ENCODE measurements around the gene SNAPIN.

The SNAPIN gene

DNA sequence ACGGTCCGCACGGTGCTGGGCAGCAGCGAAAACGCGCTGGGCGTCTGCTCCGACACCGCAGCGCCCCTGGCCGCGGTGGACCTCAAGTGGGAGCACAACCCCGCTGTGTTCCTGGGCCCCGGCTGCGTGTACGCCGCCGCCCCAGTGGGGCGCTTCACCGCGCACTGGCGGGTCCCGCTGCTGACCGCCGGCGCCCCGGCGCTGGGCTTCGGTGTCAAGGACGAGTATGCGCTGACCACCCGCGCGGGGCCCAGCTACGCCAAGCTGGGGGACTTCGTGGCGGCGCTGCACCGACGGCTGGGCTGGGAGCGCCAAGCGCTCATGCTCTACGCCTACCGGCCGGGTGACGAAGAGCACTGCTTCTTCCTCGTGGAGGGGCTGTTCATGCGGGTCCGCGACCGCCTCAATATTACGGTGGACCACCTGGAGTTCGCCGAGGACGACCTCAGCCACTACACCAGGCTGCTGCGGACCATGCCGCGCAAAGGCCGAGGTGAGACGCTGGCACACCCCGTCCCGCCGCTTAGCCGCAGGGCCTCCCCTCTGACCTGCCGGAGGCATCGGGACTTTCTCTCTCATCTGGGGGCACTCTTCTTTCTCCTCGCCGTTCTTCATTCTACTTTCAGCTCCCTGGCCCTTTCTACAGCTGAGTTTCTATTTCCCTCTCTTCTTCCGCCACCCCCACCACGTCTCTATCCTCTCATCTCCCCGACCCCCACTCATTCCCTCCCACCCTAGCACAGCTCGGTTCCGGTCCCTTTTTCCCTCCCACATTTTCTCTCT lies 21.0 kb downstream of the SNAPIN start:
- DNase-seq, result peak; percentile 25 to 30

DNA sequence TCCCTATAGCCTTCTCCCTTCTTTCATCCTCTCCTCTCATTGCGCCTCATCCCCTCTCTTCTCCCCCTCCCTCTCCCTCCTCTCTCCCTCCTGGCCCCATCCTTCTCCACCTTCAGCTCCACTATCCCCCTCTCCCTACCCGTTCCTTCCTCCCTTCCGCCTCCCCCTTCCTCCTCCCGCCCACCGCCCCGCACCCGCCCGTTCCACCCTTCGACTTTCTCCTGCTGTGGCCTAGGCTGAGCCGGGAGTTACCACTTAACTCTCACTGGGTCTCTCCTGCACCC lies 21.6 kb downstream of the SNAPIN start:
- no peak for DNase-seq

DNA sequence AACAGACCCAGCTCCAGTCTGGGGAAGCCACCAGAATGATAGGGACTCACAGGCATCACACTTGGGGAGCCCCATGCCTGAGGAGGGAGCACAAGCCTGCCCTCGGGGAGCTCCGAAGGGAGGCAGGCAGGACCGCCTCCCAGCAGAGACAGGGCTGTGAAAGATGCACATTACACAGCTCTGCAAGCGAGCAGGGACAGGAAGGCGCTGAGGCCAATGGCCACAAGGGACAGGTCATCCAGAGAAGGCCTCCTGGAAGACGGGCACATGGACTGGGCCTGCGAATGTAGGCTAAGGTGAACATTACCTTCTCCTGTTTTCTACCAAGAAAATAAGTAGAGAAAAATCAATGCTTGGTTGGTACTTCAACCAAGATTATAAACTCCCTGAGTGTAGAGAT lies 24.2 kb downstream of the SNAPIN start:
- DNase-seq, result no peak

DNA sequence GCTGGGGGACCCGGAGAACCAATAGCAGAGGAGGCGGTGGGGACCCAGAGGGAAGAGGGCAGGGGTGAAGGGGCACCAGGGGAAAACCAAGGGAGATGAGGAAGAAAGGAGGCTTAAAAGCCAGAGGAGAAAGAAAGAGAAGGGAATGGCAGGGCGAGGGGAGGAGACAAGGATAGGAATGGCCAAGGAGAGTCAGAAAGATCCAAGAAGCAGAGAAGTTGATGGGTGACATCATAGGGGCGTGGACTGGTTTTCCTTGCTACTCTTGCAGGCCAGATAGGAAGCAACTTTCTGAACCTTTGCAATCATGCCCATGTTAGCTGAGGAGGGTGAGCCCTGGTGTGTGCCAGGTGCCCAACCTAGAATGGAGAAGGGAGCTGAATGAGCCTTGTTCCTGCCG lies 25.4 kb downstream of the SNAPIN start:
- no peak for DNase-seq

DNA sequence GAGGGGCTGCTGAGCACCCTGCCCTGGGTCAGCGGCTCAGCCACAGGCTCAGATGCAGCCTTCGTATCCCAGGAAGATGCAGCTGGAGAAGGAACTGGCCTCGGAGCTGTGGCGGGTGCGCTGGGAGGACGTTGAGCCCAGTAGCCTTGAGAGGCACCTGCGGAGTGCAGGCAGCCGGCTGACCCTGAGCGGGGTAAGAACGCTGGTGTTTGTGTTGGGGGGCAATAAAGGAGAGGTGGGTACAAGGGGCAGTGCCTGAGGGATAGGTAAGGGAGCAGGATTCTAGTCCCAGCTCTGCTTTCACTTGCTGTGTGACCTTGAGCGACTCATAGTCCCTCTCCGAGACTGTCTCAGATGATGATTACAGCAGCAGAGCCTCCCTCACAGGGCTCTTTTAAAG lies 26.4 kb downstream of the SNAPIN start:
- no peak for DNase-seq

DNA sequence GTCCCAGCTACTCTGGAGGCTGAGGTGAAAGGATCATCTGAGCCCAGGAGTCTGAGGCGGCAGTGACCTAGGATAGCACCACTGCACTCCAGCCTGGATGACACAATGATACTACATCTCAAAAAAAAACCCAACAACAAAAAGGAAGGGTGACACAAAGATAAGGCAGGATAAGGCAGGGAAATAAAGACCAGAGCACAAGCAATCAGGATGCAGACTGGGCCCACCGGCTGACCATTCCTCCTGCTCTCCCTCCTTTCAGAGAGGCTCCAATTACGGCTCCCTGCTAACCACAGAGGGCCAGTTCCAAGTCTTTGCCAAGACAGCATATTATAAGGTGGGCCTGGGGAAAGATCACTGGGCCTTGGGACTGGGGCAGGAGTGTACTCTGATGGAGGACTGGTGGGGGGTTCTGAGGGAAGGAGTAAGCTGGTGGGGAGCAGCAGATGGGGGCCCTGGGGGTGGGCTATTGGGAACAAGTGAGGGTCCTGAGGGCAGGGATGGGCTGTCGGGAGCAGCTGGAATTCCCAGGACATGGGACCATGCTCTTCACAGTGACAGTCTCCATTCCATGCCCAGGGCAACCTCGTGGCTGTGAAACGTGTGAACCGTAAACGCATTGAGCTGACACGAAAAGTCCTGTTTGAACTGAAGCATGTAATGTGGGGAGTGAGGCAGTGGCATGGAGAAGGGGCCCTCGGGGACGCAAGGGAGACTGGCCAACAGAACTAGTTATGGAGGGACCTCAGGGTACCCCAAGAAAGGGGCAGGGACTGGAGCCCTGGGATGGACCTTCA lies 27.2 kb downstream of the SNAPIN start:
- no peak for DNase-seq

DNA sequence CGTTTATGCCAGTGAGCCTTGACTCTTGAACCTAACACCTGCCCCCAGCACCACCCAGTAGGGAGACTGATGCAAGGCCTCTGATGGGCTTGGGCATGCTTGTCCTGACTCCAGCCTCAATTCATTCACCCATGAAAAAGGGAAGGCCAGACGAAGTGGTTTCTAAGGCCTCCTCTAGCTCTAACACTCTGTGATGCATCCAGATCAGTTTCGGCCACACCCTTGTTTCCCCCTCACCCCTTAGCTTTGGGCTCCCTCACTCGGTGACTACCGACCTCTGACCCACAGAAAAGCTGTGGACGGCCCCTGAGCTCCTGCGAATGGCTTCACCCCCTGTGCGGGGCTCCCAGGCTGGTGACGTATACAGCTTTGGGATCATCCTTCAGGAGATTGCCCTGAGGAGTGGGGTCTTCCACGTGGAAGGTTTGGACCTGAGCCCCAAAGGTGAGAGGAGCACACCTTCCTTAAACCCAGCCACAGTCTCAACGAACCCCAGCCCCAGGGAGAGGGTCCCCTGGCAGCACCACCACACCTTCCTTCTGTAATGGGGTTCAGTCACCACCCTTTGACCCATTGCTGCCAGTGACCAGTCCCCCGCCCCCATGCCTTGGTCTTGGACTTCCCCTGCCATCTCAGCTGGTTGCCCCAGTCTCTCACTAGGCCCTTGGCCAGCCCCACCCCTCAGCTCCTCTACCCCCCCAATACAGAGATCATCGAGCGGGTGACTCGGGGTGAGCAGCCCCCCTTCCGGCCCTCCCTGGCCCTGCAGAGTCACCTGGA lies 29.0 kb downstream of the SNAPIN start:
- DNase-seq, result no peak

DNA sequence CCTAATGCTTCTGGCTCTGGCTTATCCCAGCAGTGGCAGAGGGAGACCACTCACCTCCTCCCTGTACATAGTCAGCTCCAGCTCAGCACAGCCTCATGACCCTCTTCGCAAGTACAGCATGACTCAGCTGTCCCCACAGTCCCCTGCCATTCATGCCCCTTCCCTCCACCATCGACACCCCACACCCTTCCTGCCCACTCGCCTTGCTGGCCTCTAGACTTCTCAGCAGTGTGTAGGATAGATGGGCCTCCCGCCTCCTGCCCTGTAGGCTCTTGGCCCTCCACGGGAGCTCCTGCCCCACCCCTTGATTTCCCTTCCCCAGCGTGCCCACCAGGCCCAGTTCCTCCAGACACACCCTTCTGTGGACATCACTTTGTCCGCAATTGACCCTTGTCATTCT lies 29.8 kb downstream of the SNAPIN start:
- no peak for DNase-seq

DNA sequence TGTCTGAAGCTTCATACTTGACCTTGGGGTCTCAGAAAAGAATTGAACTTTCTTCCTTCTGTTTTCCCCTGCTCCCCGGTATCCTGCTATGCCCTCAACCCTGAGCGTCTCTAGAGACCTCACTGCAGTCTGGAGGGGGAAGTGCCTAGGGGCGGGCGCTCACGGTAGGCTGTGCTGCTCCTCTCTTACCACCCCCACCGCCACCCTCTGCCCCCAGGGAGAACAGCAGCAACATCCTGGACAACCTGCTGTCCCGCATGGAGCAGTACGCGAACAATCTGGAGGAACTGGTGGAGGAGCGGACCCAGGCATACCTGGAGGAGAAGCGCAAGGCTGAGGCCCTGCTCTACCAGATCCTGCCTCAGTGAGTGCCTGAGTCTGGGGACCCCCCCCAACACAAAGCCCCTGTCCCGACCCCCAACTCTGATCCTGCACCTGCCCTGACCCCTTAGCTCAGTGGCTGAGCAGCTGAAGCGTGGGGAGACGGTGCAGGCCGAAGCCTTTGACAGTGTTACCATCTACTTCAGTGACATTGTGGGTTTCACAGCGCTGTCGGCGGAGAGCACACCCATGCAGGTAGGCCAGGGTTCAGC lies 30.3 kb downstream of the SNAPIN start:
- DNase-seq, result no peak

DNA sequence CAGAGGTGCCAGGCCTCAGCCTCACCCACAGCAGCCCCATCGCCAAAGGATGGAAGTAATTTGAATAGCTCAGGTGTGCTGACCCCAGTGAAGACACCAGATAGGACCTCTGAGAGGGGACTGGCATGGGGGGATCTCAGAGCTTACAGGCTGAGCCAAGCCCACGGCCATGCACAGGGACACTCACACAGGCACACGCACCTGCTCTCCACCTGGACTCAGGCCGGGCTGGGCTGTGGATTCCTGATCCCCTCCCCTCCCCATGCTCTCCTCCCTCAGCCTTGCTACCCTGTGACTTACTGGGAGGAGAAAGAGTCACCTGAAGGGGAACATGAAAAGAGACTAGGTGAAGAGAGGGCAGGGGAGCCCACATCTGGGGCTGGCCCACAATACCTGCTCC lies 35.0 kb downstream of the SNAPIN start:
- DNase-seq, result no peak

DNA sequence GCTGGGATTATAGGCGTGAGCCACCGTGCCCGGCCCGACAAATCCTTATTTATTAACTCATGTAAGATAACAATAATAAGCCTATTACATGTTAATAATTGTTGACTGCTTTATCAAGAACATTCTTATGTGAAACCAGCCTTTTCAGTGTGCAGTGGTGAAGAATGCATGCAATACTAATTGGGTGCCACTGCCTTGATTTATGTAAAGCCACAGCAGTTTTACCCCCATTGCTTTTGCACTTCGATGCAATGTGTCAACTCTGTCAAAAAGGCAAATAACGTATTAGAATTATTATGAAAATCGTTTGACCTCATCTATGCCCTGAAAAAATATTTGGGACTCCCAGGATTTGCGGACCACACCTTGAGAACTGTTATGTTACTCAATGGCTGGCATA lies 38.2 kb downstream of the SNAPIN start:
- no peak for DNase-seq

DNA sequence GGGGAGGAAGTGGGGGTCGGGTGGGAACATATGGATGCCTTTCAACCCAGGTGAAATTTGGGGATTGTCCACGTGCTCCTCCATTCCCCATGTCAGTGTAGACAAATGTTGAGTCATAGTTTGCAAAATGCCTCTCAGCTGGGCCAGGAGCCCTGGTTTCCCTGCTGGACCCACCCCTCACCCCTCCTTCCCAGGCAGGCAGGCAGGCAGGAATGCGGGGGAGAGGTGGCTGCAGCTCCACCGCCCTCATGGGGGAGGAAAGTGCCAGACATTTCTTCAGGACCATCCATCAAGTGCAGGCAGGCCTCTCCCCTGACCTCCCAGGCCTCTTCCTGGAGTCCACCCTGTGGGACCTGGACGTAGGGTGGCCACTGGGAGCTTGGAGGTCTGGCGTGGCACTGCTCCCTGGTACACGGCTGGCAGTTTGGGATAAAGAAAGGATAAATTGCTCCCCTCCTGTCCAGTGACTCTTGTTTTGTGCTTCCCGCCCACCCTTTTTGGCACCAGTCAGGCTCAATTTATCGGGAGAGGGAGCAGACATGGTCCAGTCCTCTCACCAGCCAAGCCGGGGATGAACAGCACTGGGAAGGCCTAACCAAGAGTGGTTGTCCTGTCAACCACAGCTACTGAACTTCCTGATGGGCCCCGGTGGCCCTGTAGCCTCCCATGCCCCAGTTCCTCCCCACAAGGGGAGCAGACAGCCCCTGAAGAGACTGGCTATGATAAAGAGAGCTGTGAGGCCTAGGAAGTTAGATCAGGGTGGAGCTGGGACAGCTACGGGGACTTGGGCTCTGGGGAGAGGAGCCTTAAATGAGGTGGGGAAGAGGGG lies 38.9 kb downstream of the SNAPIN start:
- no peak for DNase-seq

DNA sequence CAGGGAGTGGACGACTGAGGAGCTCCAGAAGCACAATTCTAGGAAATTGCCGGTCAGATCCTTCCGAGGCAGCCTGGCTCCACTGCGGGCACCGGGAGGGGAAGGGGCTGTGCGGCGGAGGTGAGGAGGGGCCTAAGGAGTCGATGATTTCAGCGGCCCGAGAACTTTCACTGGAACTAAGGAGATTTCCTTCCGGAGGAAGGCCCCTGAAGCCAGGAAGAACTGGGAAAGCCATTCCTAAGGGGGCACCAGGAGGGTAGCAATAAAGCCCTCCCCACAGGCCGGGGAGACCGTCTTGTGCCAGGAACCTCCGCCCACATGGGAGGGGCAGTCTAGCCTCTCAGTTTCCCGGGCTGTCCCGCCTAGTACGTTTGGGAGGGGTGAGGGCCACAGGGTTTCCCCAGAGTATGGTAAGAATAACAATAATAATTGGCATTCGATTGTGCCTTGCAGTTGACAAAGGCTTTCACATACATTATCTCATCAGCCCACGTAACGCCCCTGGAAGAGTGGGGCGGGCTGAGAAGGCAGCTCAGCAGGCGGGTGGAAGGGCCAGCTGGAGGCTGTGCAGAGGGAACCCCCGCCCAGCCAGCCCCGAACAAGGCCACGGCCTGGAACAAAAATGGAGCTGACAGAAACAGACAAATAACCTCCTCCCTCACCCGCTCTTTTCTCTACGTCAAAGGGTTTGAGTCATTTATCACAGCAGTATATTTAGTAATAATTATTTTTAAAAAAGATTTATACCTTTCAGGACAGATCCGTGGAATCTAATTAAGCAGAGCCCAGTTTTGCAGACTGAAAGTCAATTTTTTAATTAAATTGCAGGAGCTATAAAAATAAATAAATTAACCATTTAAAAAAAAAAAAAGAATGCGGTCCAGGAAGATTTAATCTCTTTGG lies 39.8 kb downstream of the SNAPIN start:
- DNase-seq, result no peak

DNA sequence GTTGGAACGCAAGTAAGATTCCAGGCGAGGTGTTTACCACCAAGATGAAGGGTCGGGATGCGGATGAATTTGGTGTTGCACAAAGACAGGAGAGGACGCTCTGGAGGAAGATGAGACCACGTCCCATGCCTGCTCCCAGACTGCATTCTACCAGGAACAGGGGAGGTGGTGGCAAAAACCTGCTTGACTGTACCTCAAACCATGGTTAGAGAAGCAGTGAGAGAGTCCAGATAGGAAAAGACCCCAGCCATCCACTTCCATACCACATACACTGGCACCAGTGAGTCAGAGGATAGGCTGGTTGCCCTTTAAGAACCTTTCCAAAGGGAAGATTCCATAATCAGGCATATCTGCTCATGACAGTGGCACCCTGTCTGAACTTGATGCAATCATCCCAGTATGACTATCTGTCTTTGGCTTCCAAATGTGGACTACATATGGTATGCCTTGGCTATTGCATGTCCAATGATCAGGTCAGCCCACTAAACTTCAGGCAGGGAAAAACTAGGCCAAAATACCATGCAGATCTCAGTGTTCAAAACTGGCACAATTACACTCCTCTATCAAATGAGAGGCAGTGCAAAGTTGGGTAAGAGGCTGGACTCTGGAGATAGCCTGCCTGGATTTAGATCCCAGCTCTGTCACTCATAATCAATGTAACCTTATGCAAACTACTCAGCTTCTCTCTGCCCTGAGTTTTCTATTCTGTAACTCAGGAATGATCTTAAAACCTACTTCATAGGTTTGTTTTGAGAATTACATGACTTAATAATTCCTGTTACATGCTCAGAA lies 40.6 kb downstream of the SNAPIN start:
- DNase-seq, result no peak

DNA sequence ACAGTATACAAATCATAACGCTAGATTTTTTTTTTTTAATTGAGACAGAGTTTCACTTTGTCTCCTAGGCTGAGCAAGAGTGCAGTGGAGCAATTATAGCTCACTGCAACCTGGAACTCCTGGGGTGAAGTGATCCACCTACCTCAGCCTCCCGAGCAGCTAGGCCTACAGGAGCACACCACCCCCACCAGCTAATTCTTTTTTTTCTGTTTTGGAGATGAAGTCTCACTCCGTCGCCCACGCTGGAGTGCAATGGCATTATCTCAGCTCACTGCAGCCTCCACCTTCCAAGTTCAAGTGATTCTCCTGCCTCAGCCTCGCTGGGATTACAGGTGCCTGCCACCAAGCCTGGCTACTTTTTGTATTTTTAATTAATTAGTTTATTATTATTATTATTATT lies 41.3 kb downstream of the SNAPIN start:
- DNase-seq, result no peak

DNA sequence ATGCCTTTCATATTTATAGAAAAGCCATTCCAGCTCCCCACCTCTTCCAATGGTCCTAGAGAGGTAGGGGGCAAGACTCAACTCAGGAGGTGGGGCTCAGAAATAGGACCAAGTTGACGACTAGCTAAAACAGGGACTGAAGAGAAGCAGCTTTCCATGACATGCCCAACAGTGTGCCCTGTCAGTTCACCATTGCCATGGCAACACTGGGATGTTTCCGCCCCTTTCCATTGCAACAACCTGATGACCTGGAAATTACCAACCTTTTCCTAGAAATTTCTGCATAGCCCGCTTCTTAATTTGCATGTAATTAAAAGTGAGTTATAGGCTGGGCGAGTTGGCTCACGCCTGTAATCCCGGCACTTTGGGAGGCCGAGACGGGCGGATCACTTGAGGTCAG lies 47.0 kb downstream of the SNAPIN start:
- no peak for DNase-seq

DNA sequence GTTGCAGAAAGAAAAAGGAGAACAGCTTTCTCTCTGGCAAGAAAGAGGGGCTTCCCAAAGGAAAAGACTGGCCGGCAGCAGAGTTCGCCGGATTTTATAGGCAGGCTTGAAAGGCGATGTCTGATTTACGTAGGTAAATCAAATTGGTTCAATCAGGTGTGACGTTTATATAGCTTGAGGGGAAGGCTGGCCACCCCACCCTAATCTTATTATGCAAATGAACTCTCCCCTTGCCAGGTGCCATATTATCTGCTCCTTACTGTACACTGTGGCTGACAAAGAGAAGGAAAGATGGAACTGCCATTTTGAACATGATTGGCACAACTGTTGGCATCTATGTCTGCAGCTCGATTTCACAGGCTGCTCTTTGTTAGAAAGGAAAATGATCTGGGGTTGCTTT lies 52.5 kb downstream of the SNAPIN start:
- no peak for DNase-seq
